Panc1 (cell line): ENCODE data around the gene C1orf115. TPM values are rescaled to one million over a fixed set of nuclear protein-coding genes. Genes with fewer than 3 reads are reported as not detected.

Experiments used
- ATAC-seq: fragments of 200-7000 bp; cut with Tn5 transposase; 2 replicates; pipeline ENCODE4 v1.9.1; 2020; ENCODE audit warnings: mild to moderate bottlenecking, moderate library complexity
- BruUV-seq: library from RNA; stranded (reverse); fragments of 400-500 nt; replicated peaks from 2 replicates; lab custom pipeline; 2021; lab: Mats Ljungman, UMichigan
- CTCF ChIA-PET: fragments of 300-600 bp; sonication (Branson Sonifier 250); formaldehyde crosslinking; loops from one replicate; lab custom pipeline; 2022; ENCODE audit warnings: antibody characterized with exemption; lab: Charles Lee
- POLR2A ChIA-PET: fragments of 300-600 bp; sonication (Branson Sonifier 250); formaldehyde crosslinking; loops from one replicate; lab custom pipeline; 2022; ENCODE audit warnings: antibody characterized with exemption; lab: Charles Lee
- DNase-seq: peaks from one replicate; pipeline ENCODE4 v3.0.0-alpha.2; 2010; ENCODE audit warnings: low read depth, low spot score
- H3K27ac ChIP-seq: 2 replicates; pipeline ENCODE4 v1.5.1; 2011; ENCODE audit warnings: mild to moderate bottlenecking, low read length, inconsistent platforms
- H3K27me3 ChIP-seq: fragments of 200-500 bp; sonication (Bioruptor generic); 2 replicates; pipeline ENCODE4 v1.6.0; 2014; ENCODE audit warnings: low read length, inconsistent platforms; ENCODE audit not compliant: control insufficient read depth, insufficient read depth
- H3K36me3 ChIP-seq: fragments of 200-500 bp; sonication (Bioruptor generic); 2 replicates; pipeline ENCODE4 v1.5.1; 2014; ENCODE audit warnings: inconsistent platforms, mild to moderate bottlenecking, low read length, moderate library complexity; ENCODE audit not compliant: control insufficient read depth, insufficient read depth
- H3K4me1 ChIP-seq: 2 replicates; pipeline ENCODE4 v1.5.1; 2011; ENCODE audit warnings: inconsistent platforms, mild to moderate bottlenecking, low read length, moderate library complexity; ENCODE audit not compliant: control insufficient read depth, insufficient read depth
- H3K4me3 ChIP-seq, 2 experiments: 2 replicates each; pipeline ENCODE4 v1.5.1; 2011 to 2012; ENCODE audit warnings: low read depth in 2 of 2, low read length in 2 of 2, mild to moderate bottlenecking in 2 of 2, inconsistent platforms in 1 of 2, moderate library complexity in 1 of 2
- H3K9me3 ChIP-seq: fragments of 200-500 bp; sonication (Bioruptor generic); 2 replicates; pipeline ENCODE4 v1.5.1; 2014; ENCODE audit warnings: low read depth, mild to moderate bottlenecking, inconsistent platforms, low read length, moderate library complexity; ENCODE audit not compliant: control insufficient read depth, insufficient read depth
- POLR2AphosphoS5 ChIP-seq: IDR thresholded peaks from 2 replicates; pipeline ENCODE4 v1.6.1; 2012; ENCODE audit warnings: mild to moderate bottlenecking, low read depth, low read length, moderate library complexity
- SIN3A ChIP-seq: IDR thresholded peaks from 2 replicates; pipeline ENCODE4 v1.6.1; 2012; ENCODE audit warnings: low read depth, mild to moderate bottlenecking, low read length, moderate library complexity, borderline replicate concordance; ENCODE audit not compliant: insufficient read depth
- TCF7L2 ChIP-seq: IDR thresholded peaks from 2 replicates; pipeline ENCODE4 v1.6.1; 2011; ENCODE audit warnings: mild to moderate bottlenecking, low read depth, low read length, inconsistent platforms
- in situ Hi-C: cut with HindIII; loops from 2 replicates; pipeline ENCODE4 v1.10.0; 2016; ENCODE audit warnings: low sequenced_read_pairs, low pct_unique_long_range_greater_than_20kb
- intact Hi-C: fragments of 100-400 bp; cut with micrococcal nuclease; formaldehyde crosslinking; loops from one replicate; pipeline ENCODE4 v1.10.0; 2022; ENCODE audit not compliant: unreplicated experiment
- total RNA-seq: library from RNA; stranded (reverse); gene quantifications from one replicate; pipeline ENCODE4 v1.2.1, GENCODE V29; 2021; ENCODE audit not compliant: unreplicated experiment
- TF ChIP-seq, protein P1 (sequence below), 2 experiments: IDR thresholded peaks; 2 replicates each; pipeline ENCODE4 v1.6.1; 2011 to 2012; ENCODE audit warnings: low read depth in 2 of 2, control low read depth in 1 of 2, low read length in 1 of 2, mild to moderate bottlenecking in 1 of 2, moderate library complexity in 1 of 2; ENCODE audit not compliant: insufficient read depth in 1 of 2
- TF ChIP-seq, protein P2 (sequence below): fragments of 450-650 bp; IDR thresholded peaks from 2 replicates; pipeline ENCODE4 v1.5.1; 2017; ENCODE audit warnings: mild to moderate bottlenecking

C1orf115 gene
- total RNA-seq, 1 experiment from 2014 or later: 3.9 TPM

DNA sequence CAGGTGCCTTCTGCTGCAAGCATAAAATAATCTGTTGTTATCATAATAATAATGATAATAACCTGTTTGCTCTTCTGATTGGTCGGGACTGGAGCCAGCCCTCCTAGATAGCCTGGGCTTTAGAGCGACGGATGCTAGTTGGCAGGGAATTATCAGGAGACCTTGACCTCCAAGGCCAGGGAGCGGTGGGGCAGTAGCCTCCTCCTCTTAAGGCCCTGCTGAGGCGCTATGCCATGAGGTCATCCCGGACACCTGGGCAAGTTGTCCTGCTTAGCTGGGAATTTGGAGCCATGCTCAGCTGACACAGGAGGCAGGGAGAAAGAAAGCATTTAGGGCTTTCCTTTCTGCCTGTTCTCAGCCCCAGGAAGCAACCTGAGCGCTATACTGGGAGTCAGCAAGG, 15.6 kb downstream of the C1orf115 start:
- intact Hi-C loops (no loop called here), in situ Hi-C loops (no loop called here)
- no peaks in the 10 kb centered on the region for H3K4me1 ChIP-seq
- no peak overlapping the region for H3K27ac ChIP-seq
- ATAC-seq (no peak), DNase-seq (no peak)
- ChIA-PET POLR2A (no interaction called here), CTCF (no interaction called here)
- no peaks in the 10 kb centered on the region for H3K9me3 ChIP-seq
- H3K4me3 ChIP-seq: no peak overlapping the region
- no peaks in the 10 kb centered on the region for H3K27me3 ChIP-seq
- TF ChIP-seq POLR2AphosphoS5 (no peak), TCF7L2 (no peak), SIN3A (no peak)
- TF ChIP-seq, protein P1, sequence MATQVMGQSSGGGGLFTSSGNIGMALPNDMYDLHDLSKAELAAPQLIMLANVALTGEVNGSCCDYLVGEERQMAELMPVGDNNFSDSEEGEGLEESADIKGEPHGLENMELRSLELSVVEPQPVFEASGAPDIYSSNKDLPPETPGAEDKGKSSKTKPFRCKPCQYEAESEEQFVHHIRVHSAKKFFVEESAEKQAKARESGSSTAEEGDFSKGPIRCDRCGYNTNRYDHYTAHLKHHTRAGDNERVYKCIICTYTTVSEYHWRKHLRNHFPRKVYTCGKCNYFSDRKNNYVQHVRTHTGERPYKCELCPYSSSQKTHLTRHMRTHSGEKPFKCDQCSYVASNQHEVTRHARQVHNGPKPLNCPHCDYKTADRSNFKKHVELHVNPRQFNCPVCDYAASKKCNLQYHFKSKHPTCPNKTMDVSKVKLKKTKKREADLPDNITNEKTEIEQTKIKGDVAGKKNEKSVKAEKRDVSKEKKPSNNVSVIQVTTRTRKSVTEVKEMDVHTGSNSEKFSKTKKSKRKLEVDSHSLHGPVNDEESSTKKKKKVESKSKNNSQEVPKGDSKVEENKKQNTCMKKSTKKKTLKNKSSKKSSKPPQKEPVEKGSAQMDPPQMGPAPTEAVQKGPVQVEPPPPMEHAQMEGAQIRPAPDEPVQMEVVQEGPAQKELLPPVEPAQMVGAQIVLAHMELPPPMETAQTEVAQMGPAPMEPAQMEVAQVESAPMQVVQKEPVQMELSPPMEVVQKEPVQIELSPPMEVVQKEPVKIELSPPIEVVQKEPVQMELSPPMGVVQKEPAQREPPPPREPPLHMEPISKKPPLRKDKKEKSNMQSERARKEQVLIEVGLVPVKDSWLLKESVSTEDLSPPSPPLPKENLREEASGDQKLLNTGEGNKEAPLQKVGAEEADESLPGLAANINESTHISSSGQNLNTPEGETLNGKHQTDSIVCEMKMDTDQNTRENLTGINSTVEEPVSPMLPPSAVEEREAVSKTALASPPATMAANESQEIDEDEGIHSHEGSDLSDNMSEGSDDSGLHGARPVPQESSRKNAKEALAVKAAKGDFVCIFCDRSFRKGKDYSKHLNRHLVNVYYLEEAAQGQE (IDR thresholded peaks at IDR 0.05; ENCODE audit: insufficient read depth in 1 of 2, low read depth in 2 of 2, low read length in 1 of 2): no peak
- TF ChIP-seq, protein P2, sequence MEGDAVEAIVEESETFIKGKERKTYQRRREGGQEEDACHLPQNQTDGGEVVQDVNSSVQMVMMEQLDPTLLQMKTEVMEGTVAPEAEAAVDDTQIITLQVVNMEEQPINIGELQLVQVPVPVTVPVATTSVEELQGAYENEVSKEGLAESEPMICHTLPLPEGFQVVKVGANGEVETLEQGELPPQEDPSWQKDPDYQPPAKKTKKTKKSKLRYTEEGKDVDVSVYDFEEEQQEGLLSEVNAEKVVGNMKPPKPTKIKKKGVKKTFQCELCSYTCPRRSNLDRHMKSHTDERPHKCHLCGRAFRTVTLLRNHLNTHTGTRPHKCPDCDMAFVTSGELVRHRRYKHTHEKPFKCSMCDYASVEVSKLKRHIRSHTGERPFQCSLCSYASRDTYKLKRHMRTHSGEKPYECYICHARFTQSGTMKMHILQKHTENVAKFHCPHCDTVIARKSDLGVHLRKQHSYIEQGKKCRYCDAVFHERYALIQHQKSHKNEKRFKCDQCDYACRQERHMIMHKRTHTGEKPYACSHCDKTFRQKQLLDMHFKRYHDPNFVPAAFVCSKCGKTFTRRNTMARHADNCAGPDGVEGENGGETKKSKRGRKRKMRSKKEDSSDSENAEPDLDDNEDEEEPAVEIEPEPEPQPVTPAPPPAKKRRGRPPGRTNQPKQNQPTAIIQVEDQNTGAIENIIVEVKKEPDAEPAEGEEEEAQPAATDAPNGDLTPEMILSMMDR: no peak
- BruUV-seq: no TSS peak
- H3K36me3 ChIP-seq: no peaks in the 10 kb centered on the region

DNA sequence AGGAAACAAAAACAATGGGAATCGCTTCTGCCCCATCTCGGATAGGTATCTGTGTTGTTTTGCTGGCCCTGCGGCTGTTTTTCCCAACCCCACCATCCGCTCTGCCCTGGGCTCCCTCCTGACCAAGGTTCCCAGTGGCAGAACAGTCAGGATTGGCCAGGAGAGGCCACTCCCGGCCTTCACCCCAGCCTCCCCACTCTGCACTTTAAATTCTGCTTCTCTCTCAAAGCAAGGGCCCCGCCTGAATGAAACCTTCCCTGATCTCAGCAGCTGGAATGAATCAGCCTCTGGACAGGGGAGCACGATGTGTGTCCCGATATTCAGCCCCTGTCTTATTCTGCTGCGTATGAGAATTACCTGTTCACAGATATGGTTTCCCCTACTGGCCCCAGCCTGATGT, 16.3 kb downstream of the C1orf115 start:
- Histone ChIP-seq H3K27ac (no peak overlapping the region), H3K4me3 (no peak overlapping the region), H3K36me3 (no peaks in the 10 kb centered on the region), H3K27me3 (no peaks in the 10 kb centered on the region), H3K4me1 (no peaks in the 10 kb centered on the region), H3K9me3 (no peaks in the 10 kb centered on the region)
- DNase-seq: no peak
- no TSS peak for BruUV-seq
- ChIA-PET CTCF (no interaction called here), POLR2A (no interaction called here)
- no peak for ATAC-seq
- TF ChIP-seq, protein P2: no peak
- TF ChIP-seq SIN3A (no peak), POLR2AphosphoS5 (no peak)
- TF ChIP-seq, protein P1 (IDR thresholded peaks at IDR 0.05; ENCODE audit: insufficient read depth in 1 of 2, low read depth in 2 of 2, low read length in 1 of 2): no peak
- in situ Hi-C loops (no loop called here), intact Hi-C loops (no loop called here)
